ENCODE results near the gene TNIP3. TPM values are rescaled to one million over a fixed set of nuclear protein-coding genes. Genes with fewer than 3 reads are reported as not detected.
"Not testable (repeated sequence)": the region's sequence is repeated elsewhere in the genome, so short reads cannot be mapped to it uniquely, and the experiment has no call there.

The TNIP3 gene
- total RNA-seq = under 1 TPM in 4 of 9 donors, not detected in 5; 0.11 to 0.54 (median 0.22) TPM
- polyA plus RNA-seq = under 1 TPM in 2 of 3 donors, not detected in 1; 0.10 to 0.24 TPM
- long read RNA-seq, donor 1 = 0 reads
- long read RNA-seq, donor 2 = 0 reads
- long read RNA-seq, donor 3 = 0 reads
- long read RNA-seq, donor 4 = 0 reads
- long read RNA-seq, donor 5 = 0 reads
- long read RNA-seq, donor 6 = 0 reads
- long read RNA-seq, donor 7 = 0 reads
- long read RNA-seq, donor 8 = 0 reads
- long read RNA-seq, donor 9 = 0 reads
- long read RNA-seq, donor 10 = 0 reads

- no peak for DNase-seq
- Histone ChIP-seq H3K27ac (no peak within 1 kb of the TSS), H3K4me3 (no peak within 1 kb of the TSS), H3K27me3 (no peaks in the 10 kb centered on the region), H3K9me3 (replicated peaks in 1 of 3) (no peaks in the 10 kb centered on the region), H3K4me1 (replicated peaks in 1 of 2) (no peaks in the 10 kb centered on the region), H3K36me3 (replicated peaks in 1 of 2) (no peaks in the 10 kb centered on the region)
- intact Hi-C loops (cut with DNase I) = no loop called here
- TF ChIP-seq CTCF (IDR thresholded peaks at IDR 0.05) (no peak), POLR2A (IDR thresholded peaks at IDR 0.05) (no peak)
- 55 to 79% (median 74%) methylated on average over 4 of the region's 4 CpGs for WGBS, 4 donors
Measured at GRCh38 chr4:121164291-121164690, at the start of gene TNIP3. Gene TNIP3, minus strand, starts transcription at chr4:121164321. Its CDS starts 196 bp downstream, at chr4:121164125.

GRCh38 chr4:121212806-121213205 lies 48.7 kb upstream of the TNIP3 start:
- Histone ChIP-seq H3K4me1 (replicated peaks in 1 of 2) (no peaks in the 10 kb centered on the region), H3K27ac (no peak overlapping the region), H3K27me3 (no peaks in the 10 kb centered on the region), H3K36me3 (replicated peaks in 1 of 2) (no peaks in the 10 kb centered on the region), H3K4me3 (no peak overlapping the region), H3K9me3 (replicated peaks in 1 of 3) (no peaks in the 10 kb centered on the region)
- TF ChIP-seq CTCF (IDR thresholded peaks at IDR 0.05) (no peak), POLR2A (IDR thresholded peaks at IDR 0.05) (no peak)
- no peak for DNase-seq
- intact Hi-C loops (cut with DNase I) = no loop called here
- WGBS, 4 donors = 44 to 61% (median 51%) methylated on average over 2 of the region's 2 CpGs

- Histone ChIP-seq H3K9me3 (replicated peaks in 1 of 3) (no peaks in the 10 kb centered on the region), H3K36me3 (replicated peaks in 1 of 2) (no peaks in the 10 kb centered on the region), H3K27me3 (no peaks in the 10 kb centered on the region), H3K4me3 (no peak overlapping the region), H3K4me1 (replicated peaks in 1 of 2) (no peaks in the 10 kb centered on the region), H3K27ac (no peak overlapping the region)
- 81 to 91% (median 90%) methylated on average over 1 of the region's 1 CpG for WGBS, 4 donors
- TF ChIP-seq POLR2A (IDR thresholded peaks at IDR 0.05) (no peak), CTCF (IDR thresholded peaks at IDR 0.05) (no peak)
- intact Hi-C loops (cut with DNase I) = no loop called here
- no peak for DNase-seq
Measured at GRCh38 chr4:121209171-121209570, 45.0 kb upstream of the TNIP3 start.

GRCh38 chr4:121208244-121209007 lies 44.3 kb upstream of the TNIP3 start:
- intact Hi-C loops (cut with DNase I) = no loop called here
- TF ChIP-seq CTCF (IDR thresholded peaks at IDR 0.05) = no peak
- no peak for TF ChIP-seq POLR2A (IDR thresholded peaks at IDR 0.05)

GRCh38 chr4:121205777-121206176 lies 41.7 kb upstream of the TNIP3 start:
- H3K9me3 ChIP-seq (replicated peaks in 1 of 3); intact Hi-C loops (cut with DNase I); DNase-seq; H3K27me3 ChIP-seq; H3K4me3 ChIP-seq; H3K27ac ChIP-seq; H3K36me3 ChIP-seq (replicated peaks in 1 of 2); H3K4me1 ChIP-seq (replicated peaks in 1 of 2): not testable (repeated sequence)
- 84 to 87% (median 85%) methylated on average over 3 of the region's 3 CpGs for WGBS, 4 donors

More at GRCh38 chr4:121208244-121209007, 44.3 kb upstream of the TNIP3 start:
- Histone ChIP-seq H3K4me1 (replicated peaks in 1 of 2) (no peaks in the 10 kb centered on the region), H3K27me3 (no peaks in the 10 kb centered on the region), H3K36me3 (replicated peaks in 1 of 2) (no peaks in the 10 kb centered on the region), H3K4me3 (no peak overlapping the region), H3K9me3 (replicated peaks in 1 of 3) (no peaks in the 10 kb centered on the region), H3K27ac (no peak overlapping the region)
- WGBS, 4 donors = 77 to 90% (median 84%) methylated on average over 4 of the region's 4 CpGs
- no peak for DNase-seq
